Measurements from ENCODE around the gene ALAD.

DNA sequence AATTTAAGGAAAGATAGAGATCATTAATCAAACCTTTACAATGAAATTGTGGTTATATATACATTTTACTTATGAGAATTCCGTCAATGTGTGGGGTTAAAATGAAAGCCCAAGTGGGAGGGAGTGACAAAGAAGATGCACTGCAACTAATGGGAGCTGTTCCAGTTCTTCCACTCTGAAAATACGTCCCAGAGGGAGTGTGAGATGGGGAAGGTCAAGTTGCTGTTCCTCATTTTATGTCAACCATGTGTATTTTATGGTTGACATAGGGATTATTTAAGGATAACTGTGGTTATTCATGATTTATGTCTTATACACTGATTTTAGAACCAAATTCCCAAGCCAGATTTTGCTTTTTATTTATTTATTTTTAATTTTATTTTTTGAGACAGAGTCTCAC, 48.3 kb upstream of the ALAD start:
- no peak for TF ChIP-seq EZH2 (IDR thresholded peaks at IDR 0.05; ENCODE audit: insufficient read depth, poor library complexity, severe bottlenecking)
- no peak for TF ChIP-seq EZH2phosphoT487 (IDR thresholded peaks at IDR 0.05; ENCODE audit: insufficient read depth, low read depth)

Measured in GM23248 (cell line).